ENCODE data around the gene ISOC1.

ISOC1 gene

DNA sequence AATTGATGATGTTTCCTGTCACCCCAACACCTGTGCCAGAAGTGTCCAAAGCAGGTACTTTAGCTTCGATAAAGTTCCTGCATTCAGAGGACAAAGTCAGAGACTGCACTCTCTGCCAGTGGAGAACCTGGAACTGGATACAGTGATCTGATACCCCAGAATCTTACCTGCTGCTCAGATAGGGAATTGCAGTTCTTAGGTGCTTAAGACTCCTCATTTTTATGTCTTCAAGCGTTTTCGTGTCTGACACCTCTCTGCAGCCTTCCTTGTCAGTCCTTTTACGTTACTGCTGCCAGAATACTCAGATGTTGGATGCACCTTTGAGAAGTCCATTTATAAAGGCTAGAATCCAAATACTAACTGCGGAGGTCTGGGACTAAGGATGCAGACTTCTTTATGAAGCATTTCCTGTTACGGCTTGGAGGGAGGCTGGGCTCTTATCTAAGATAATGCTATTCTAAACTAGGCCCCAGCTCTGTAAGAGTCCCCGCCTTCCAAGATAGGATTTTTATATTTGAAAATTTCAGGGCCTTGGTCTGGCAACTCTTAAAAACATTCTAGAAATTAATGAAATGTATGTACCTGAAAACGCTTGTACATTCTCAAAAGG lies 1.9 kb downstream of the ISOC1 start:
- DNase-seq, result no peak

DNA sequence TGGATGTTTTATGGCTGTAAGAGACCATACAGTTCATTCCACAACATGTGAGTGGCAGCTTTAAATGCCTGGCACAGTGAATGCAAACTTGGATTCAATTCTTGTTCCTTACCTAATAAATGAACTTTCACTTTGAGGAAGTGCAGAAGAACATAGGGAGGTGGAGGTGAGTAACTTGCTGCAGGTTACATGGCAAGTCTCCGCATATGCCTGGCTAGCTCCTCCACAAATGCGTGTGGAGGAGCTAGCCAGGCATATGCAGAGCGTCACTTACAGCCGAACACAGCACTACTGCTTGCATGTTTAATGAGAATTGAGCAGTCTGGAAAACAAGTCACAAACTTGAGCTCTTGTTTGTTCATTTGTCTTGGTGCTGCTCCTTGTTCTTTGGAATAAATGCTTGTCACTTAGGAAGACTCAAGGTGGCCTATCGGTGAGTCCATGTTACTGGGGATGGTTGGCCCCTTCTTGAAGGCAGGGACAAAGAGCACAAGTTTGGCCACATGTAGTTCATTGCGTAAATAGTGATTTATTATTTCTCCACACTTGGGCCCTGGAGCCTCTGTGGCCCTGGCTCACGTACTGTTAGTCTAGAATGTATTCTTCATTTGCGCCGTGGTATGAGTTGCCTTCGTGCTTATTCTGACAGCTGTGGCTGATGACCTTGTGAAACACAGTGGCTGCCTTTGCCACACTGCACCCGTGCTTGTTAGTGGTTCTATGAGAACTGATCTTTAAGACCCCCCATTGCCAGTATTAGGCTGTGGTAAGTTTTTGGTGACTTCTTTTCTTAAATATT lies 3.1 kb downstream of the ISOC1 start:
- DNase-seq, result no peak

DNA sequence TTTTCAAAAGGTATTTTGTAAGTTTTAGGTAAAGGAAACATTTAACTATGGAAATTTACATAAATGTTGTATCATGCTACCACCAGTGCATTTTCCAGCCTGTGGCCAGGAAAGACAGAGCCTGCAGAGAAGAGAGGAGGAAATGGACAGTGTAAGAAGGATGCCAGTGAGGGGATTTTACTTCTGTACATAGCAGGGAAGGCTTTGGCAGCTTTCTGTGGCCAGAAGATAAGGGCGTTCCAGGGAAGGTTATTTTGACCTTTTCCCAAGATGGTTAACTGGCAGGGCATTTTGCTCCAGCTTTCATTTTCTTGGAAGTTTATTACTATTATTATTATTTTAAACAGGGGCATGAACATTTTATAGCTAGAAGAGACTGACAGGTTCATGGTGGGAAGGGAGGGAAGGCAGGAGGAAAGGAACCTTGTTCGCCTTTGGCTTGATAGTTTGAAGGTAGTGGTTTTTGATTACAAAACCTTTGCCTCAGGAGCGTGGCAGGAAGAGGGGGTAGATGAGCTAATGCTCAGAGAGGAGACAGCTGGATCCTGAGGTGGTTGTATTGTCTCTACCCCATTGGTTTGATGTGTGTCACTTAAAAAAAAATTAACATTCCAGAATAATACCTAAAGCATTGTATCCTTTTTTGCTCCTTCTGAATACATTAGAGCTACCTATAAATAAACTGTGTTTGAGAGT lies 4.1 kb downstream of the ISOC1 start:
- no peak for DNase-seq

DNA sequence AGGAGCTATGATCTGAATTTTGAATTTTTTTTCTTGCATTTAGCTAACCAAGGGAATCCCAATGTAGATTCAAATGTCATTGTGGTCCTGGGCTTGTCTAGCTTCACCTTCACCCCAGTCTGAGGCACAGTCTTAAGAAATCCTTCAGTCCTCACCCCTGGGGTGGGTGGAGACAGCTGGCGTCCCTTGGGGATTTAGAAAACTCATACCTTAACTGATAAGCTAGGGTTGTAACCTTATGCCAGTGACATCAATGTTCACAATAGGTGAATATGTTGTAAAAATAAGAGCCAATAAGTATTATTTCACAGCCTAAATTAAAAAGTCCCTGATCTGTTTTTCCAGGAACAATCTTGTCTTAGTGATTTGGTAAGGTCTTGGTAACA lies 4.6 kb downstream of the ISOC1 start:
- DNase-seq, result no peak

DNA sequence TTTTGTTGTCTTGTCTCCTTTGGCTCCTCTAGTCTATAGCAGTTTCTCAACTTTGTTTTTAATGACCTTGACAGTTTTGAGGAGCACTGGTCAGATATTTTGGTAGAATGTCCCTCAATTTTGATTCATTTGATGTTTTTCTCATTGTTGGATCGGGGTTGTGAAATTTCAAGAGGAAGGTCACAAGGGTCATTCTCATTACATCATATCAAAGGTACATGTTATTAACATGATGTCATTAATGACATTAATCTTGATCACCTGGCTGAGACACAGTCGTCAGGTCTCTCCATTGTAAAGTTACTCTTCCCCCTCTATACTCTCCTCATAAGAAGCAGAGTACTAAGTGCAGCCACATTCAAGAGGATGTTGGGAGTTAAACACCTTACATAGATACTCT lies 7.2 kb downstream of the ISOC1 start:
- DNase-seq, result no peak

DNA sequence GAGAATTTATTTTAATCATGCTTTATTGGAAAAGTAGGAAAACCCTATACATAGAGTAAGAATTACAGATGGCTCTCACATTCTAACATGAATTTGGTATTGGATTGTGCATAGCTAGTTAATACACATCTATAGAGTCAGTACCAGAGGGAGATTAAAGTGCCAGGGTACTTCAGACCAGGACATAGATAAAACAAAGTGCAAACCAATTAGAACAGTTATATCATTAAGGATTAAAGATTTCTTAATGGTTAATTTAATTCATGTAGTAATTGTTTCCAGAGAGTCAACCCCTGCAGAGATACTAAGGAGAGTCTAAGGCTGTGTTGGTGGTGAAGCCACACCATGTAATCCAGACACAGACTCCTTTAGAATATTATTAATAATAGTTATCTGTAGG lies 8.8 kb downstream of the ISOC1 start:
- no peak for DNase-seq

DNA sequence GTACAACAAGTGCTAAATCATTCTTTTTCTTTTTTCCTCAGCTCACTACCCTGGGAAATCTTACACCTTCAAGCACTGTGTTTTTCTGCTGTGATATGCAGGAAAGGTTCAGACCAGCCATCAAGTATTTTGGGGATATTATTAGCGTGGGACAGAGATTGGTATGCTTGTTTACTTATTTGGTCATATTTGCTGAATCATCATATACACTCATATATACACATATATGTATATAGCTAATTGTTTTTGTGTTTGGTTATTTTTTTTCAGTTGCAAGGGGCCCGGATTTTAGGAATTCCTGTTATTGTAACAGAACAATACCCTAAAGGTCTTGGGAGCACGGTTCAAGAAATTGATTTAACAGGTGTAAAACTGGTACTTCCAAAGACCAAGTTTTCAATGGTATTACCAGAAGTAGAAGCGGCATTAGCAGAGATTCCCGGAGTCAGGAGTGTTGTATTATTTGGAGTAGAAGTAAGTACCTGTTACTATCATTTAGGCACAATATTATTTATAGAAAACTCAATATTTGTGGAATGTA lies 10.4 kb downstream of the ISOC1 start:
- no peak for DNase-seq

DNA sequence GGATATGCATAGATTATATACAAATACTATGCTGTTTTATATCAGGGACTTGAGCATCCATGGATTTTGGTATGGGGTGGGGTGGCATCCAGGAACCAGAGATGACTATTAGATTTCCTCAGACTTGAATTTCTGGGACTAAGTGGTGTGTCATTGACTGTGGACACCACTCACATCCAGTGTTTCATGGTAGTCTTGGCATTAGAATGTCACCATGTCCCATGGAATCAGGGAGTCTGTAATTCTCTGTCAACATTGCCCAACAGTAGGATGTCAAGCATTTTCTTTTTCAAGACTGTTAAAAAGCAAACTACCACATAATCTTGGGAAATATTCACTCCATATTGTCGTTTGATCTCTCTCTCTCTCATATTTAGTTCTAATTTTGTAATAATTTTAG lies 13.1 kb downstream of the ISOC1 start:
- DNase-seq, result no peak

DNA sequence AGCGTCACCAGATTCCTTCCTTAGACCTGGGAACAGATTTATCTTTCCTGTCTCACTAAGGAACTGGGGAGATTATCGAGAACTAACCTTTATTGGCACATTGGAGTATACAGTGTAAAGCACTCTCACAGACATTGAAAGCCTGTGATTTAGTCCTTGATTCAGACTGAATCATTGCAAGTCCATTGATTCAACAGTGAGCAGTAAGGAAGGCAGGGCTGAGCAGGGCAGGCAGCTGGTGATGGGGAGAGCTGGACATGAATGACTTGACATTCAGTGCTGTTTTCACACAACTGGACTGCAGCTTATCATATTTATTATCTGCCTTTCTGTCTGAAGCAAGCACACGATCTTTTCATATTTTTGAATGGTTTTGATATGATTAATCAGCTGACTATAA lies 16.2 kb downstream of the ISOC1 start:
- no peak for DNase-seq

DNA sequence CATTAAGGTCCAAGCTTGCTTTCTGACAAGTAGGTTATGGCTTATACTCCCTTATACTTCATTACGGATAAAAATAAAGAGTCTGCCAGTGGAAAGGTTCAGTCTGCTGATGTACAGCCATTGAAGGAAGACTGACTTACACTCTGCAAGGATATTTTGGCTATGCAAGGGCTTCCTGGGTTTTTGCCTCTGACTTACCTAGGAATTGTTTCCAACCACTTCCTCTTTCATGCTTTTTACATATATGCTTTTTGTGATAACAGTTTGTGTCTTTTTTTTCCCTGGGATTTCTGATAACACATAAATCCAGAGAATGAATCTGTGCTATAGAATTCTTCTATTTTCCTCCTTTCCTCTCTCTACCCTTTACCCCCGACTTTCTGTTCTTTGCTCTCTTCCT lies 16.8 kb downstream of the ISOC1 start:
- no peak for DNase-seq

DNA sequence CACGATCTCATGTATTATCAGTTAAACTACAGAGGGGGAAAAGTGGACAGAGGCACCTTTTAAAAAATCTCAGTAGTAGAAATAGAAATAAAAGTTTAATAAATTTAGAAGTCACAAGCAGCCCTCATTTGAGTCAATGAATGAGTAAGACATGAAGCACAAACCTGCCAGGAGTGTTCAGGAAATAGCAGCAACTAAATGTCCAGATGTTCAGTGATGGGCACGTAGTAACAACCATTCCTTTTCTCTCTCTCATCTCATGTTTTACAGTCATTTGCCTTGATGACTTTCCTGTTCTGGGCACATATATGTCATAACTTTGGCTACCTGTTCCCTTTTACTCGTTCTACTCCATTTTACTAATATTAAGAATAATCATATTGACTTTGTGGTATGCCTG lies 17.7 kb downstream of the ISOC1 start:
- DNase-seq, result no peak

DNA sequence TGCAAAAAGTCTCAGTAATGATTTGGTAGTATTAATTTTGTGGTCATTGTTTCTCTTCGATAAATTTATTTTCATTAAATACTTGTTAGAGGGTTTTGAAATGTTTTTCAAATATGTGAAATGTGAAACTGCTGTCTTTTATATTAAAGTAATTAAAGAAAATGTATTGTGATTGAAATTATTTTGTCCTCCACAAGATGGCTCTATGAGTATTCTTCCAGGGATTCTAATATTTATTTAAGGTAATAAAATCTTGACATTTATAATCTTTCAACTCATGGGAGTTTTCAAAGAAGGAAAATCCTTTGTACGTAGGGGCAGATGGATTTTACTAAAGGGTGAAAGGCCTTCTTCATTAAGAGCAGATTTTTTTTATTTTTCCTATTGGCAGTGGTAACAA lies 19.3 kb downstream of the ISOC1 start:
- DNase-seq, result no peak

DNA sequence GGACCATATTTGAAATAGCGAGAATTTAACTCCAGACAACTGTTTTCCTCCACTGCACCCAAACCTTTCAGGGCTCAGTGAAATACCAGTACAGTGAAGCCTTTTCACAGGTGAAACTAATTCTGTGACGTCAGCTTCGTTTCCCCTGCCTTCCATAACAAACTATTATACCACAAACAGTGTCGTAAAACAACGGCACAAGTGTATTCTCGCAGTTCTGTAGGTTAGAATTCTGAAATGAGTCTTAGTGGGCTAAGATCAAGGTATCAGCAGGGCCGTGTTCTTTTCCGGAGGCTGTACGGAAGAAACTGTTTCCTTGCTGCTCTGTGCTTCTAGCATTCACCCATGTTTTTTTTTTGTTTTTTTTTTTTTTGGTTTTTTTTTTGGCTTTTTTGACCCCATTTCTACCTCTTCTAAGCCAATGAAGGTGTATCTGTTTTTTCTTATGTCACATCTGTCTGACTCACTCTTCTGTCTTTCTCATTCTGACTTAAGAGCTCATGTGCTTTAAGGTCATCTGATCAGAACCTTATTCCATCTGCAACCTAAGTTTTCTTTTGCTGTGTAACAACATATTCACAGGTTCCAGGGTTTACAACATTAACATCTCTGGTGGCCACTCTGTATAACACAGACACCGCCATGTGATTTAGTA lies 20.1 kb downstream of the ISOC1 start:
- no peak for DNase-seq

DNA sequence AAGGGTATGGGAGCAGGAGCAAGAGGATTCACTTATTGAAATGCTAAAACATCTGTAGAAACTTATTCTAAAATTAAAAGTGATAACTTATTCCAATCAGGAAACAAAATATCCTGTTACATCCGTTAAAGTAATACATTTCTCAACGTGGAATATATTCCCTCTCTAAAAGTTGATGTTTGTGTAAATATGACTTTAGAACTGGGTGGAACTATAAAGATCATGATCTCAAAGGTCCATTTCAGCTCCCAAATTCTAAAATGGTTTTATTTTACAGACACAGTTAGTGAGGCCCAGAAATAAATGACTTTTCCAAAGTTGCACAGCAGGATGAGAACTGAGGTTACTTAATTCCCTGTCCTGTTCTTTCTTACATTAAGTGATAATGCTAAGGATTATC lies 21.1 kb downstream of the ISOC1 start:
- no peak for DNase-seq

DNA sequence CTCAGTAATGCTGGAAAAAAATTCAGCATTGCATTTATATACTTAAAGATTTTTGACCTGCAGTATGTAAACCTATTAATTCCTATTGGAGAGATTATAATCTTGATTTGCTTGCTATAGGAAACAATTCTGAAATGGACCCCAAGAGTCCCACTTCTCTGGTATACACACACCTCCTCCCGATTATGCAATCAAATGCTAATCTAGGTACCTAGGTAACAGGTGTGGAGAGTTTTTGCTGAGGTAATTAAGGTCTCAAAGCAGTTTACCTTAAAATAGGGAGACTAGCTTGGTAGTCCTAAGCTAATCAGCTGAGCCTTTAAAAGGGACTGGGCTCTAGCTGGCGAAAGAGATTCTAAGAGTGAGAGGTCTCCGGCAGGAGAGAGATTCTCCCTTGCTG lies 22.2 kb downstream of the ISOC1 start:
- DNase-seq, result no peak

DNA sequence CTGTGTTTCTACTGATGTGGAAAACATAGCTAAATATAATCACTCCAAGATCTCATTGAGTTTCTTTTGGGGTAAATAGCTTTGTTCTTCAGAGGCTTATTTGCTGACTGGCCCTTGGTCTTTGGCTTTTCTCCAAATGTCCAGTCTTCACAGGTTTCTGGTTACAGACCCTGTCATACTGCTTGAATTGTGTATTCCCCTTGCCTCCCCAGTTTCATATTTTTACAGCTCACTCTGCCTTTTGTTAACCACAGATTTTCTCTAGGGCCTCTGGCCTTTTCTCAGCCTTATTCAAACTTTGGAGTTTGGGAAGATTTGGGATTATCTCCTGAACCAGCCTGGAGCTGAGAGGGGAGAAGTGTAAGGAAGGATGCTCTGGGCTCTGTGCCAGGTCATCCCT lies 23.9 kb downstream of the ISOC1 start:
- DNase-seq, result no peak

DNA sequence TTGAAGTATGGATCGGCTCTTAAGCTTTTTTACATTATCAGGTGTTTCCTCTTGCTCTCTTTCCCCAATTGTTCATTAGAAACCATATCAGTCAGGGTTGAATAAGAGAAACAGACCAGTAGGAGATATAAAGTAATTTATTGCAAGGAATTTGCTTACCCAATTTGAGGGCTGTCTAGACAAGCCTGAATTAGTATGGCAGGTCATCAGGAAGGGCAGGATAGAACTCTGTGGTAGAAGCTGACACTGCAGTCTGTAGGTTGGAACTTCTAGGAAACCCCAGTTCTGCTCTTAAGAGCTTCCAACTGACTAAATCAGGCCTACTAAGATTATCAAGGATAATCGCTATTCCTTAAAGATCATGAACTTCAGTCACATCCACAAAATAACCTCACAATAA lies 24.3 kb downstream of the ISOC1 start:
- no peak for DNase-seq

DNA sequence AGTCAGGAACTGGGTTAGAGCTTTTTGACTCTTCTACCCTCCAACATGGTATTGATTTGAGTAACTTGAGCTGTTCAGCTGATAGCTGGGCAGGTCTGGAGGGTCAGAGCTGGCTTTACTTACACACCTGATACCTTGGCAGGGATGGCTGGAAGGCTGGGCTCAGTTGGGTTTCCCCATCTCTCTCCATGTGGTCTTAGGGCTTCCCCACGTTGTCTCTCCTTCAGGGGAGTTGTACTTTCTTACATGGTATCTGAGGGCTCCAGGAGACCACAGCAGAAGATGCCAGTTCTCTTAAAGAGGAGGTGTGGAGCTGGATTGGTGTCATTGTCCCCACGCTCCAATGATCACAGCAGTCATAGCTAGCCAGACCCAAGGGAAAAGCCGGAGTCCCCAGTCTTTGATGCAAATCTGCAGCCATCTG lies 25.6 kb downstream of the ISOC1 start:
- DNase-seq, result no peak

DNA sequence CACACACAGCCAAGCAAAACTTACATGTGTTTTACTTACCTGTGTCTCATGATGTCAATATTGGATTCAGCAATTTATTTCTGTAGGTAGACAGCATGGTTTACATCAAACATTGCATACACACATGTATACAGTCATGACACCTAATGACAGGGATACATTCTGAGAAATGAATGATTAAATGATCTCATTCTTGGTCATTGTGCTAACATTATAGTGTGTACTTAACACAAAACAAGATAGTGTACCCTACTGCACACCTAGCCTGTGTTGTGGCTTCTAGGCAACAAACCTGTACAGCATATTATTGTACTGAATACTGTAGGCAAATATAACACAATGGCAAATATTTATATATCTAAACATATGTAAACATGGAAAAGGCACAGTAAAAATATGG lies 28.0 kb downstream of the ISOC1 start:
- no peak for DNase-seq

DNA sequence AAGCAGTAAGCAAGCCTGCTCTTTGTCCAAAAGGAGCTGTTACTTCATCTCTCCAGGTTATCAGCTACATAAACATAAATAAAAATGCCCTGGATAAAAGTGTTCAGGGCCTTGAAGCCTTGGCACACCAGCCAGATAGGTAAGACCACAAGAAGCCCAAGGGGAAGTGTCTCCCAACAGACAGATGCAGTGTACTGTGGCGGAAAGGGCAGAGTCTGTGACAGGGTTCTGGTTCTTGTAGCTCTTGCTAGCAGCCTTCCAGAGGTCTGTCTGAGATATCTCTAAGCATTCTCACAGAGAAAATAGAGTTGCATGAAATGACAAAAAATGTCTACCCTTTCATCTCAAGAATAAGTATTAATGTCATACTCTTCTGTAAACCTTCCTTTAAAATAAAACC lies 30.1 kb downstream of the ISOC1 start:
- no peak for DNase-seq

DNA sequence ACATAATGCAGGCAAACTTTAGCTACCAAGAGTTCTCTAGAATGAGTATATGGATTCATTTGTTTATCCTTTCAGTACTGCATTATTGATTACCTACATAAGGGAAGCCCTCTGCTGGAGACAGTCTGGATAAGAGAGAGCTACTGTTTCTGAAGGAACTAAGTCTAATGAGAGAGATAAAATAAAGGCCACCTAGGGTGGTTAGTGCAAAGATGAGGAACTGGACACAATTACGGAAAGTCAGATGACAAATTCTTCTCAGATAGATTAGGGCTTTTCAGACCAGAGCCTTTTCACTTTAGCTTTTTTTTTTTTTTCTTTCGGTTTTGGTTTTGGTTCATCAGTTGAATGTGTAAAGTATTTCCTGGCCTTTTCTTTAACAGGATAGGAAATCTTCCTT lies 31.3 kb downstream of the ISOC1 start:
- no peak for DNase-seq

DNA sequence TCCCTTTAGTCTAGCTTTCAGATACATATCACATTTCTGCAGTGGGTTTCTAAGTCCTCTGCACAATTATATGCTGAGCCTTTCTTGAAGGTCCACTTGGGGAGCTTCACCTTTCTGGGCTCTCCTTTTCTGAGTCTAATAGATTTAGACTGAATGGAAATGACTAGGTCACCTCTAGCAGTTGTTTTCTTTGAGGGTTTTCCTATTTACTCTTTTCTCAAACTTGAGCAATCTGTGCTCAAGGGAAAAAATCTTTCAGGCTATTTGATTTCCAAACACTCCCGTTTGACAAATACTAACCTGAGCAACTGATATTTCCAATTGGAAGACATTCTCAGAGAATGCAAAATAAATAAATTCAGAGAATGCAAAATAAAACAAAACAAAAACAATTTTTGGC lies 39.0 kb downstream of the ISOC1 start:
- no peak for DNase-seq

DNA sequence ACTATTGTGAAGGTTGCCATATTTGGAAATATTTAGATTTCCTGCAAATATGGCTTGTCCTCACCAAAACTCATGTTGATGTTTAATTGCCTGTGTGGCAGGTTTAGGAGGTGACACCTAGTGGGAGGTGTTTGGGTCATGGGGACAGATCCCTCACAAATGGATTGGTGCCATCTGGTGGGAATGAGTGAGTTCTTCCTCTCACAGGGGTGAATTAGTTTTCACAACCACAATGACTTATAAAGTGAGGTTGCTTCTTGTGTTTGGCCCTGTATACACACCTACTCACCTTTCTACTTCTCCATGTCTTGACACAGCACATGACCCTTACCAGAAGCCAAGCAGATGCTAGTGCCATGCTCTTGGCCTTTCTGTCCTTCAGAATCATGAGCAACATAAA lies 41.1 kb downstream of the ISOC1 start:
- no peak for DNase-seq

DNA sequence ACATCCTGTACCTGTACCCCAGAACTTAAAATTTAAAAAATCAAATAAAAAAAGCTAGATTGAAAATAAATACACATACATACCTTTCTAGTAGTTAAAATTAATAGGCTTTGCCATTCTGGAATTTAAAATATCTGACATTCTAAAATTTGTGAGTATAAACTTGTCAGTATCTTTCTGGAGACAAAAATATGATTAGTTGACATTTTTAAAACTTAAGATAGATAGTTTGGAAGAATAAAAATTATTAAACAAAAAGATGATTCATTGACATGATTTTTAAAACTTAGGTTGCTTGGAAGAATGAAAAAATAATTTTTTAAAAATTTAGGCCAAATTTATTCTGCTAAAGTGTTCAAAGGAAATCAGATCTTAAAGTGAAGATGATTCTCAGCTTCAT lies 43.1 kb downstream of the ISOC1 start:
- no peak for DNase-seq
